HG03378 (cell line): ENCODE results near the gene TKT.
A peak's percentile ranks its signal among the peaks of the same experiment; 100 is the strongest.

Experiments
- ATAC-seq: cut with Tn5 transposase; IDR thresholded peaks from one replicate; pipeline ENCODE4 v1.9.1; 2021; ENCODE audit warnings: mild to moderate bottlenecking, moderate library complexity; ENCODE audit not compliant: unreplicated experiment

Gene TKT

GRCh38 chr3:53181528-53181927, 74.3 kb downstream of the TKT start:
- ATAC-seq, result no peak

- peak; percentile 7 for ATAC-seq
These were observed 74.8 kb downstream of the TKT start for GRCh38 chr3:53181024-53181371.

GRCh38 chr3:53180305-53181023, 75.4 kb downstream of the TKT start:
- peak; percentile 90 for ATAC-seq

DNA sequence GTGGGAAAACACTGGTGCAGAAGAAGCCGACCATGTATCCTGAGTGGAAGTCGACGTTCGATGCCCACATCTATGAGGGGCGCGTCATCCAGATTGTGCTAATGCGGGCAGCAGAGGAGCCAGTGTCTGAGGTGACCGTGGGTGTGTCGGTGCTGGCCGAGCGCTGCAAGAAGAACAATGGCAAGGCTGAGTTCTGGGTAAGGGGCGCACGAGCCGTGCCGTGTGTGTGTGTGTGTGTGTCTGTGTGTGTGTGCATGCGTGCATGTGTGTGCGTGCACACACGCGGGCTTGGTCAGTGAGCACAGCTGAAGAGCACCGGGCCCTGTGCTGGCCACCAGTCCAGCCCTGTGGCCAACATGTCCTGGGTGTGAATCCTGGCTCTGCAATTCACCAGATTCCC, 76.2 kb downstream of the TKT start:
- no peak for ATAC-seq

DNA sequence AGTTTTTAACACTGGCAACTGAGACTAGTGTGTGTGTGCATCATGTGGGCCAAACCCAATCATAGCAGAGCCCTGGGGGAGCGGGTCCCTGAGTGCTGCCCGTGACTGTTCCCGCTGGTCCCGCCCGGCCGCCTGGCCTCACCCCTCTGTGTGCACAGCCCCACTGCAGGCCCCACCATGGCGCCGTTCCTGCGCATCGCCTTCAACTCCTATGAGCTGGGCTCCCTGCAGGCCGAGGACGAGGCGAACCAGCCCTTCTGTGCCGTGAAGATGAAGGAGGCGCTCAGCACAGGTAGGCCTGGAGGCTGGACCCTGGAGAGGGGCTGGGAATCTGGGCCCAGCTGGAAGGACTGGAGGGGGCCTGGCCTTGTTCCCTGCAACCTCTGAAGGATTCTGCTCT, 77.6 kb downstream of the TKT start:
- ATAC-seq, result no peak

- ATAC-seq, result no peak
These were observed 79.9 kb downstream of the TKT start for GRCh38 chr3:53175613-53176540.
